ENCODE data around the gene RAB40B. TPM values are rescaled to one million over a fixed set of nuclear protein-coding genes. Genes with fewer than 3 reads are reported as not detected.

The RAB40B gene
- total and polyA plus RNA-seq, 2 of the 13 experiments (the other 11 are each of a cell fraction or from before 2014, with no cell fraction given) = 6.2 to 6.5 TPM

GRCh38 chr17:82648165-82648668, 50.3 kb downstream of the RAB40B start, which contains the start of gene WDR45B (continued):
- TF ChIP-seq ZHX2 (IDR thresholded peaks at IDR 0.05; ENCODE audit: low read depth) (0 out of 2 replicates have a peak, but pooled peaks have one; percentile 75), ZHX2 (CRISPR knock-in tag; IDR thresholded peaks at IDR 0.05; ENCODE audit: borderline replicate concordance) (peak; percentile 28; the same call in 1 of the 2 replicates), RORA (CRISPR knock-in tag; IDR thresholded peaks at IDR 0.05) (no peak), SALL2 (CRISPR knock-in tag; IDR thresholded peaks at IDR 0.05) (peak; percentile 88; the same call in 1 of the 2 replicates), GZF1 (CRISPR knock-in tag; IDR thresholded peaks at IDR 0.05) (peak; percentile 76; the same call in 1 of the 2 replicates), ZNF839 (CRISPR knock-in tag; IDR thresholded peaks at IDR 0.05; ENCODE audit: borderline replicate concordance) (peak; percentile 71; the same call in 1 of the 2 replicates), ELF4 (CRISPR knock-in tag; IDR thresholded peaks at IDR 0.05; ENCODE audit: borderline replicate concordance) (no peak), SKI (IDR thresholded peaks at IDR 0.05; ENCODE audit: partially characterized antibody) (peak; percentile 62), UBTF (CRISPR knock-in tag; IDR thresholded peaks at IDR 0.05) (peak; percentile 90; the same call in 1 of the 2 replicates), PAF1 (CRISPR knock-in tag; IDR thresholded peaks at IDR 0.05) (no peak), ZNF672 (CRISPR knock-in tag; IDR thresholded peaks at IDR 0.05) (no peak), SNAPC5 (CRISPR knock-in tag; IDR thresholded peaks at IDR 0.05; ENCODE audit: borderline replicate concordance) (no peak), ZNF563 (CRISPR knock-in tag; IDR thresholded peaks at IDR 0.05) (peak; percentile 96), ZNF790 (CRISPR knock-in tag; IDR thresholded peaks at IDR 0.05; ENCODE audit: borderline replicate concordance) (0 out of 2 replicates have a peak, but pooled peaks have one; percentile 91), ZFP1 (CRISPR knock-in tag; IDR thresholded peaks at IDR 0.05) (peak; percentile 24; the same call in 1 of the 2 replicates), ZBTB8A (CRISPR knock-in tag; IDR thresholded peaks at IDR 0.05; ENCODE audit: borderline replicate concordance, low read depth) (no peak), ZNF557 (CRISPR knock-in tag; IDR thresholded peaks at IDR 0.05) (no peak), ZNF570 (CRISPR knock-in tag; IDR thresholded peaks at IDR 0.05; ENCODE audit: borderline replicate concordance) (no peak), CHCHD3 (CRISPR knock-in tag; IDR thresholded peaks at IDR 0.05) (peak; percentile 98), ZFYVE20 (CRISPR knock-in tag; IDR thresholded peaks at IDR 0.05; ENCODE audit: borderline replicate concordance, low read depth) (peak; percentile 86), ZZZ3 (CRISPR knock-in tag; IDR thresholded peaks at IDR 0.05; ENCODE audit: borderline replicate concordance) (peak; percentile 94; the same call in 1 of the 2 replicates), RXRB (CRISPR knock-in tag; IDR thresholded peaks at IDR 0.05; ENCODE audit: borderline replicate concordance) (peak; percentile 54; the same call in 1 of the 2 replicates)
